Effector memory CD4-positive, alpha-beta T cell (primary cell): ENCODE measurements around the gene PRKRIP1.
"Not testable (repeated sequence)": the region's sequence is repeated elsewhere in the genome, so short reads cannot be mapped to it uniquely, and the experiment has no call there.

ENCODE experiments used
- DNase-seq, 3 donors: peaks; one replicate each; pipeline ENCODE4 v3.0.0-alpha.2; 2020
- H3K27ac ChIP-seq: 2 replicates; pipeline ENCODE4 v1.7.0; 2013; ENCODE audit warnings: mild to moderate bottlenecking, low read length, moderate library complexity; ENCODE audit not compliant: insufficient read depth, poor library complexity, severe bottlenecking
- H3K27me3 ChIP-seq: replicated peaks from 2 replicates; pipeline ENCODE4 v1.7.0; 2013; ENCODE audit warnings: mild to moderate bottlenecking, low read length; ENCODE audit not compliant: insufficient read depth, control insufficient read depth, poor library complexity, severe bottlenecking
- H3K36me3 ChIP-seq: 2 replicates; pipeline ENCODE4 v1.7.0; 2013; ENCODE audit warnings: mild to moderate bottlenecking, low read length, moderate library complexity; ENCODE audit not compliant: control insufficient read depth, insufficient read depth
- H3K4me1 ChIP-seq: 2 replicates; pipeline ENCODE4 v1.7.0; 2013; ENCODE audit warnings: low read length, mild to moderate bottlenecking; ENCODE audit not compliant: control insufficient read depth, insufficient read depth, poor library complexity, severe bottlenecking
- H3K4me3 ChIP-seq: 2 replicates; pipeline ENCODE4 v1.7.0; 2013; ENCODE audit warnings: low read length, low read depth, mild to moderate bottlenecking; ENCODE audit not compliant: insufficient read depth, poor library complexity, severe bottlenecking
- H3K9me3 ChIP-seq: 2 replicates; pipeline ENCODE4 v1.7.0; 2013; ENCODE audit warnings: mild to moderate bottlenecking, low read length, moderate library complexity; ENCODE audit not compliant: control insufficient read depth

The PRKRIP1 gene

DNA sequence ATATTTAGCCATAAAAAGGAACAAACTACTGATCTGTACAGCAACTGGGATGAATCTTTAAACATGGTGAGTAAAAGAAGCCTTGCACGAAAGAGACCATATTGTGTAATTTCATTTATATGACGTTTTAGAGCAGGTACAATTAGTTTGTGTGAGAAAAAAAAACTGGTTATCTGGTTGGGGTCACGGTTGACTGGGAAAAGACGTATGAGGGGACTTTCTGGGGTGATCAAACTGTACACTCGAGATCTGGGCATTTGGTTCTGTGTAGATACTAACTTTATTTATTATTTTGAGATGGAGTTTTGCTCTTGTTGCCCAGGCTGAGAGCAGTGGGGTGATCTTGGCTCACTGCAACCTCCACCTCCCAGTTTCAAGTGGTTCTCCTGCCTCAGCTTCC, 4.2 kb downstream of the PRKRIP1 start:
- no peak overlapping the region for H3K4me3 ChIP-seq
- DNase-seq: no peak
- peaks cover 52% of the 10 kb centered on the region for H3K36me3 ChIP-seq
- no peaks in the 10 kb centered on the region for H3K9me3 ChIP-seq
- no peak overlapping the region for H3K27ac ChIP-seq
- H3K4me1 ChIP-seq: peaks cover 14% of the 10 kb centered on the region
- no peaks in the 10 kb centered on the region for H3K27me3 ChIP-seq

DNA sequence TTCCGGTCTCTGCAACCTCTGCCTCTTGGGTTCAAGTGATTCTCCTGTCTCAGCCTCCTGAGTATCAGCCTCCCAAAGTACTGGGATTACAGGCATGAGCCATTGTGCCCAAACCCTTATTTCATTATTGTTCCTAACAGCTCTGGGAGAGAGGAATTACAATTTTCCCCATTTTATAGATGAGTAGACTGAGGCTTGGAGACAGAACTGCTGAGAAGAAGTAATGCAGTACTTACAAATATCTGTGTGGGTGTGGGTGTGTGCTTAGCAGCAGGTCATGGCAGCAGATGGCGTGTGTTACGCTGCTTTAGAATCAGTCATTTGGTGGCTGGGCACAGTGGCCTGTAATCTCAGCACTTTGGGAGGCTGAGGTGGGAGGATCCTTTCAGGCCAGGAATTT, 7.4 kb downstream of the PRKRIP1 start:
- no peak overlapping the region for H3K4me3 ChIP-seq
- H3K27me3 ChIP-seq: no peaks in the 10 kb centered on the region
- no peak for DNase-seq
- H3K36me3 ChIP-seq: peaks cover 78% of the 10 kb centered on the region
- no peak overlapping the region for H3K27ac ChIP-seq
- H3K9me3 ChIP-seq: no peaks in the 10 kb centered on the region
- H3K4me1 ChIP-seq: no peaks in the 10 kb centered on the region

- Histone ChIP-seq H3K4me1 (no peaks in the 10 kb centered on the region), H3K4me3 (no peak overlapping the region)
- DNase-seq: peak; percentile 26 to 38 (median 37)
Measured at GRCh38 chr7:102404005-102404861, 8.1 kb downstream of the PRKRIP1 start.

DNA sequence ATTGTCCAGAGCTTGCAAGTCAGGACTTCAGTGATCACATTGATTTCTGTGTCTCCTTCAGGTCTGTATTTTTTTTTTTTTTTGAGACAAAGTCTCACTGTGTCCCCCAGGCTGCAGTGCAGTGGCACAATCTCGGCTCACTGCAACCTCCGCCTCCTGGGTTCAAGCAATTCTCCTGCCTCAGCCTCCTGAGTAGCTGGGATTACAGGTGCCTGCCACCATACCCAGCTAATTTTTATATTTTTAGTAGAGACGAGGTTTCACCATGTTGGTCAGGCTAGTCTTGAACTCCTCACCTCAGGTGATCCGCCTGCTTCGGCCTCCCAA, 8.7 kb downstream of the PRKRIP1 start:
- H3K4me1 ChIP-seq, H3K27ac ChIP-seq, DNase-seq, H3K4me3 ChIP-seq, H3K27me3 ChIP-seq, H3K9me3 ChIP-seq: not testable (repeated sequence)
- H3K36me3 ChIP-seq: peaks cover 74% of the 10 kb centered on the region

More at GRCh38 chr7:102404005-102404861, 8.1 kb downstream of the PRKRIP1 start:
- no peaks in the 10 kb centered on the region for H3K27me3 ChIP-seq
- no peak overlapping the region for H3K27ac ChIP-seq
- H3K9me3 ChIP-seq: no peaks in the 10 kb centered on the region
- H3K36me3 ChIP-seq: peaks cover 76% of the 10 kb centered on the region

DNA sequence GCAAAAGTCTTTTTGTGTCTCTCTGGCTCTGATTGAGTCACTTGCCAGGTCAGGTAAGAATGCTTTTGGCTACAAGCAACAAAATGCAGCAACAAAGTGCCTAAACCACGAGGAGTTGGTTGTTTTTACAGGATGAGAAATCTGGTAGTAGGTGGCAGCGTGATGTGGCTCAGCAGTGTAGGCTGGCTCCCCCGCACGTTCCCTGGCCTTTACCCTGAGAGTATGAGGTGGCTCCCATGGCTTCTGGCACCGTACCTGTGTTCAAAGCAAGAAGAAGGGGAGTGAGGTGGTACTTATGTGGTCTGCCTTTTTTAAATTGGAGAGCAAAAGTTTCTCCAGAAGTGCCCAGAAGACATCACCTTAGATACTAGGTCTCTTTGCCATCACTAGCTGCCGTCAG, 11.7 kb downstream of the PRKRIP1 start:
- no peaks in the 10 kb centered on the region for H3K27me3 ChIP-seq
- H3K27ac ChIP-seq: no peak overlapping the region
- H3K36me3 ChIP-seq: peaks cover 63% of the 10 kb centered on the region
- no peaks in the 10 kb centered on the region for H3K4me1 ChIP-seq
- no peaks in the 10 kb centered on the region for H3K9me3 ChIP-seq
- no peak overlapping the region for H3K4me3 ChIP-seq
- no peak for DNase-seq

DNA sequence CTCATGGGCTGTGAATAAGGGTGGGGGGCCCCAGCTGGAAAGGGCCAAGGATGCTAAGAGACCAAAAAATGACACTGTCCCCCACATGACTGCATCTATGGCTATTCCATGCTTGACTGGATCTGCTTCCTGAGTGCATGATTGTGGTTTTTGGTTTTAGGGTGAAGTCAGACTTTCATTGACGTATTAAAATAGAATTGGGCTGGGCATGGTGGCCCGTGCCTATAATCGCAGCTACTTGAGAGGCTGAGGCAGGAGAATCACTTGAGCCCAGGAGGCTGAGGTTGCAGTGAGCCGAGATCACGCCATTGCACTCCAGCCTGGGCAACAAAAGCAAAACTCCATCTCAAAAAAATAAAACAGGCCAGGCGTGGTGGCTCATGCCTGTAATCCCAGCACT, 12.4 kb downstream of the PRKRIP1 start:
- H3K27ac ChIP-seq, H3K27me3 ChIP-seq: not testable (repeated sequence)

GRCh38 chr7:102409340-102409739, 13.2 kb downstream of the PRKRIP1 start:
- peaks cover 54% of the 10 kb centered on the region for H3K36me3 ChIP-seq
- no peak for DNase-seq
- no peaks in the 10 kb centered on the region for H3K27me3 ChIP-seq
- no peaks in the 10 kb centered on the region for H3K9me3 ChIP-seq
- no peaks in the 10 kb centered on the region for H3K4me1 ChIP-seq
- no peak overlapping the region for H3K4me3 ChIP-seq
- no peak overlapping the region for H3K27ac ChIP-seq

More for the DNA sequence above, 12.4 kb downstream of the PRKRIP1 start:
- H3K36me3 ChIP-seq: peaks cover 62% of the 10 kb centered on the region
- DNase-seq, H3K9me3 ChIP-seq, H3K4me3 ChIP-seq, H3K4me1 ChIP-seq: not testable (repeated sequence)

DNA sequence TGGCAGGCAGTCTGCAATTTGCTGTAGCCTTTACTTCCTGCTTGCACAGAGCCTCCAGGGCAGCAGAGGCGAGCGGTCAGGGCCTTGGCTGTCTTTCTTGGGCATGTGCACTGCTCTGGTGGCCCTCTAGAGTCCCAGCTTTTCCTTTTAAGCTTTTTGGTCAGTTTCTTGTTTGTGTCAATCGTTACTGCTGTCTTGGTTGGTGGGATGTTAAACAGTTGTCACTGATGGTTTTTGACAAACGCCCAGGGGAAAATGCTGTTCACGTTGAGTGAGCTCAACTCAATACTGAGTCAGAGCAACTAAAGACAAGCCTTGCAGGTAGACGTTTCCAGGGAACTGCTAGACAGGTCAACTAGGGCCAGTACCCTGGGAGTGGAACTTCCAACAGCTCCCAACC, 14.0 kb downstream of the PRKRIP1 start:
- DNase-seq: no peak
- Histone ChIP-seq H3K4me3 (no peak overlapping the region), H3K27me3 (no peaks in the 10 kb centered on the region), H3K36me3 (peaks cover 49% of the 10 kb centered on the region), H3K4me1 (peaks cover 3% of the 10 kb centered on the region), H3K9me3 (no peaks in the 10 kb centered on the region), H3K27ac (no peak overlapping the region)

- Histone ChIP-seq H3K27me3 (no peaks in the 10 kb centered on the region), H3K27ac (no peak overlapping the region), H3K36me3 (peaks cover 41% of the 10 kb centered on the region), H3K9me3 (no peaks in the 10 kb centered on the region), H3K4me1 (peaks cover 11% of the 10 kb centered on the region), H3K4me3 (no peak overlapping the region)
- no peak for DNase-seq
Measured at GRCh38 chr7:102410918-102411317, 14.8 kb downstream of the PRKRIP1 start.

GRCh38 chr7:102412548-102412947, 16.4 kb downstream of the PRKRIP1 start:
- H3K4me3 ChIP-seq: no peak overlapping the region
- H3K4me1 ChIP-seq: peaks cover 26% of the 10 kb centered on the region
- no peak overlapping the region for H3K27ac ChIP-seq
- peak in 1 of 3 donors; percentile 25 for DNase-seq
- H3K36me3 ChIP-seq: peaks cover 29% of the 10 kb centered on the region
- H3K9me3 ChIP-seq: no peaks in the 10 kb centered on the region
- no peaks in the 10 kb centered on the region for H3K27me3 ChIP-seq
